H9 (cell line): ENCODE data around the gene FAM228A. TPM values are rescaled to one million over a fixed set of nuclear protein-coding genes. Genes with fewer than 3 reads are reported as not detected.

Experiments
- DNase-seq: peaks from one replicate; pipeline ENCODE4 v3.0.0-alpha.2; 2017
- H2AFZ ChIP-seq: one replicate; pipeline ENCODE4 v1.6.1; 2013; ENCODE audit warnings: mild to moderate bottlenecking, low read length, control low read depth, moderate library complexity
- H2AK5ac ChIP-seq: 2 replicates; pipeline ENCODE4 v1.6.1; 2013; ENCODE audit warnings: low read length, control low read depth, mixed read lengths; ENCODE audit not compliant: insufficient read length
- H2BK120ac ChIP-seq: one replicate; pipeline ENCODE4 v1.6.1; 2013; ENCODE audit warnings: low read depth, mild to moderate bottlenecking, low read length, control low read depth, inconsistent platforms; ENCODE audit not compliant: poor library complexity, severe bottlenecking
- H2BK12ac ChIP-seq: 2 replicates; pipeline ENCODE4 v1.6.1; 2013; ENCODE audit warnings: low read length, control low read depth, mixed read lengths, low read depth; ENCODE audit not compliant: insufficient read length
- H2BK15ac ChIP-seq: 2 replicates; pipeline ENCODE4 v1.6.1; 2013; ENCODE audit warnings: low read depth, low read length, control low read depth
- H2BK20ac ChIP-seq: one replicate; pipeline ENCODE4 v1.6.1; 2013; ENCODE audit warnings: low read depth, mild to moderate bottlenecking, low read length, control low read depth, inconsistent platforms; ENCODE audit not compliant: poor library complexity, severe bottlenecking
- H2BK5ac ChIP-seq: 2 replicates; pipeline ENCODE4 v1.6.1; 2013; ENCODE audit warnings: low read length, control low read depth, mixed read lengths; ENCODE audit not compliant: insufficient read length
- H3K14ac ChIP-seq: 2 replicates; pipeline ENCODE4 v1.6.1; 2013; ENCODE audit warnings: low read length, control low read depth; ENCODE audit not compliant: insufficient read depth
- H3K18ac ChIP-seq: 2 replicates; pipeline ENCODE4 v1.6.1; 2013; ENCODE audit warnings: low read depth, mild to moderate bottlenecking, mixed read lengths, low read length, control low read depth; ENCODE audit not compliant: insufficient read length
- H3K23ac ChIP-seq: 2 replicates; pipeline ENCODE4 v1.6.1; 2013; ENCODE audit warnings: low read length, control low read depth, mixed read lengths, low read depth; ENCODE audit not compliant: insufficient read length
- H3K23me2 ChIP-seq: 2 replicates; pipeline ENCODE4 v1.6.1; 2013; ENCODE audit warnings: low read depth, mild to moderate bottlenecking, mixed read lengths, low read length, control low read depth; ENCODE audit not compliant: insufficient read length, poor library complexity, severe bottlenecking
- H3K27ac ChIP-seq: 2 replicates; pipeline ENCODE4 v1.5.1; 2013; ENCODE audit warnings: low read length, control low read depth, mixed read lengths, low read depth; ENCODE audit not compliant: insufficient read length
- H3K27me3 ChIP-seq: 2 replicates; pipeline ENCODE4 v1.6.1; 2013; ENCODE audit warnings: low read length, control low read depth, inconsistent platforms; ENCODE audit not compliant: insufficient read depth
- H3K4ac ChIP-seq: 2 replicates; pipeline ENCODE4 v1.6.1; 2013; ENCODE audit warnings: low read depth, mild to moderate bottlenecking, control low read depth, inconsistent platforms, low read length, moderate library complexity
- H3K4me1 ChIP-seq: 2 replicates; pipeline ENCODE4 v1.6.1; 2013; ENCODE audit warnings: low read length, control low read depth, inconsistent platforms; ENCODE audit not compliant: insufficient read depth
- H3K4me2 ChIP-seq: 2 replicates; pipeline ENCODE4 v1.6.1; 2013; ENCODE audit warnings: low read length, control low read depth, mixed read lengths; ENCODE audit not compliant: insufficient read length, insufficient read depth
- H3K56ac ChIP-seq: 2 replicates; pipeline ENCODE4 v1.6.1; 2013; ENCODE audit warnings: low read depth, mild to moderate bottlenecking, mixed read lengths, low read length, control low read depth; ENCODE audit not compliant: insufficient read length
- H3K79me1 ChIP-seq: 2 replicates; pipeline ENCODE4 v1.6.1; 2013; ENCODE audit warnings: low read depth, mild to moderate bottlenecking, moderate library complexity, low read length, control low read depth, inconsistent platforms; ENCODE audit not compliant: insufficient read depth, poor library complexity, severe bottlenecking
- H3K79me2 ChIP-seq: 2 replicates; pipeline ENCODE4 v1.6.1; 2013; ENCODE audit warnings: low read length, control low read depth, inconsistent platforms; ENCODE audit not compliant: insufficient read depth
- H3K9ac ChIP-seq: 2 replicates; pipeline ENCODE4 v1.6.1; 2013; ENCODE audit warnings: low read length, control low read depth, mixed read lengths; ENCODE audit not compliant: insufficient read length; ENCODE audit errors: extremely low read depth
- H3K9me3 ChIP-seq: one replicate; pipeline ENCODE4 v1.6.1; 2013; ENCODE audit warnings: low read depth, low read length, inconsistent platforms; ENCODE audit not compliant: control insufficient read depth
- H3T11ph ChIP-seq: one replicate; pipeline ENCODE4 v1.6.1; 2013; ENCODE audit warnings: mild to moderate bottlenecking, low read length, control low read depth, inconsistent platforms
- H4K20me1 ChIP-seq: one replicate; pipeline ENCODE4 v1.6.1; 2013; ENCODE audit not compliant: control insufficient read depth, insufficient read length, insufficient read depth
- H4K5ac ChIP-seq: 2 replicates; pipeline ENCODE4 v1.6.1; 2013; ENCODE audit warnings: low read depth, mild to moderate bottlenecking, mixed read lengths, low read length, control low read depth; ENCODE audit not compliant: insufficient read length
- H4K8ac ChIP-seq: replicated peaks from 2 replicates; pipeline ENCODE4 v1.6.1; 2013; ENCODE audit warnings: low read length, control low read depth, mixed read lengths, low read depth; ENCODE audit not compliant: insufficient read length
- H4K91ac ChIP-seq: 2 replicates; pipeline ENCODE4 v1.6.1; 2013; ENCODE audit warnings: low read depth, mild to moderate bottlenecking, moderate library complexity, mixed read lengths, low read length, control low read depth; ENCODE audit not compliant: insufficient read length
- H3K27ac Mint-ChIP-seq, 3 experiments: 2 replicates in 2 of 3; 3 replicates in 1 of 3; pipeline ENCODE4 v1.8.0; 2020 to 2021; ENCODE audit warnings: mixed read lengths in 3 of 3, mild to moderate bottlenecking in 1 of 3, moderate library complexity in 1 of 3
- H3K27me3 Mint-ChIP-seq: 2 replicates; pipeline ENCODE4 v1.8.0; 2021; ENCODE audit warnings: low read depth, mild to moderate bottlenecking, moderate library complexity, mixed read lengths
- H3K36me3 Mint-ChIP-seq, 3 experiments: 2 replicates in 2 of 3; 3 replicates in 1 of 3; pipeline ENCODE4 v1.8.0; 2020 to 2021; ENCODE audit warnings: low read depth in 3 of 3, mixed read lengths in 3 of 3; ENCODE audit not compliant: insufficient read depth in 1 of 3
- H3K4me1 Mint-ChIP-seq, 2 experiments: 2 replicates each; pipeline ENCODE4 v1.8.0; 2020; ENCODE audit warnings: mixed read lengths in 2 of 2
- H3K4me3 Mint-ChIP-seq, 2 experiments: 2 replicates in 1 of 2; 3 replicates in 1 of 2; pipeline ENCODE4 v1.8.0; 2020 to 2021; ENCODE audit warnings: mild to moderate bottlenecking in 2 of 2, mixed read lengths in 2 of 2, moderate library complexity in 1 of 2
- H3K9me3 Mint-ChIP-seq, 2 experiments: 2 replicates in 1 of 2; 3 replicates in 1 of 2; pipeline ENCODE4 v1.8.0; 2020; ENCODE audit warnings: mild to moderate bottlenecking in 2 of 2, mixed read lengths in 2 of 2, moderate library complexity in 1 of 2
- CTCF ChIP-seq: fragments of 200-600 bp; sonication (generic); conservative IDR thresholded peaks from 3 replicates; pipeline ENCODE4 v1.8.0; 2021; ENCODE audit warnings: antibody characterized with exemption, mild to moderate bottlenecking
- WGBS: extraction: QIAGEN DNeasy Blood & Tissue Kit; methylation state at CpG from one replicate; pipeline ENCODE4 v1.1.7; 2013; ENCODE audit warnings: missing lambda C conversion rate, low lambda C conversion rate, mixed read lengths; ENCODE audit not compliant: insufficient read length; ENCODE audit errors: extremely low coverage; 5-methylcytosine and 5-hydroxymethylcytosine counted together
- total RNA-seq: library from RNA; stranded (reverse); gene quantifications from 2 replicates; pipeline ENCODE4 v1.2.1, GENCODE V29; 2021

Gene FAM228A
- total RNA-seq, 1 experiment from 2014 or later, result not detected

GRCh38 chr2:24239553-24239952, 64.7 kb downstream of the FAM228A start:
- H3K23ac ChIP-seq, result no peak overlapping the region
- no peak overlapping the region for H3T11ph ChIP-seq
- no peaks in the 10 kb centered on the region for H3K79me1 ChIP-seq
- Mint-ChIP-seq H3K27me3 (no peaks in the 10 kb centered on the region), H3K4me1 (peaks cover 2 to 3% of the 10 kb centered on the region in 2 experiments), H3K4me3 (no peak overlapping the region), H3K27ac (no peak overlapping the region), H3K36me3 (no peaks in the 10 kb centered on the region), H3K9me3 (no peaks in the 10 kb centered on the region)
- H3K14ac ChIP-seq, result no peak overlapping the region
- no peak overlapping the region for H2BK20ac ChIP-seq
- no peak overlapping the region for H3K27ac ChIP-seq
- H4K8ac ChIP-seq, result no peak overlapping the region
- no peak overlapping the region for H2AFZ ChIP-seq
- DNase-seq, result no peak
- H3K4me2 ChIP-seq, result no peak overlapping the region
- TF ChIP-seq CTCF, result no peak
- no peak overlapping the region for H4K91ac ChIP-seq
- no peak overlapping the region for H3K4ac ChIP-seq
- H2BK5ac ChIP-seq, result no peak overlapping the region
- no peaks in the 10 kb centered on the region for H3K23me2 ChIP-seq
- no peak overlapping the region for H4K5ac ChIP-seq
- H3K27me3 ChIP-seq, result no peaks in the 10 kb centered on the region
- no peak overlapping the region for H3K18ac ChIP-seq
- no peak overlapping the region for H2BK12ac ChIP-seq
- H3K9ac ChIP-seq, result no peak overlapping the region
- H3K56ac ChIP-seq, result no peak overlapping the region
- no peaks in the 10 kb centered on the region for H3K9me3 ChIP-seq
- H2BK15ac ChIP-seq, result no peak overlapping the region
- no CpG with 5 or more reads among the region's 1 CpG for WGBS
- no peak overlapping the region for H2BK120ac ChIP-seq
- no peaks in the 10 kb centered on the region for H3K79me2 ChIP-seq
- no peak overlapping the region for H2AK5ac ChIP-seq
- no peaks in the 10 kb centered on the region for H4K20me1 ChIP-seq
- no peaks in the 10 kb centered on the region for H3K4me1 ChIP-seq

Other genes with a start within 250 kb of the FAM228A start
- 17.5 and 21.4 TPM in 2 replicates for gene ATAD2B, start 247.9 kb upstream of the FAM228A start, total RNA-seq
- gene UBXN2A, start 234.6 kb upstream of the FAM228A start, total RNA-seq, result 19.7 and 20.0 TPM in 2 replicates
- 0.42 and 1.3 TPM in 2 replicates for gene MFSD2B, start 165.0 kb upstream of the FAM228A start, total RNA-seq
- gene WDCP, start 127.7 kb upstream of the FAM228A start, total RNA-seq, result 36.9 and 40.0 TPM in 2 replicates
- gene FKBP1B, start 125.3 kb upstream of the FAM228A start, total RNA-seq, result 59.7 and 61.6 TPM in 2 replicates
- gene SF3B6, start 98.7 kb upstream of the FAM228A start, total RNA-seq, result 130 and 132 TPM in 2 replicates
- gene TP53I3, start 90.2 kb upstream of the FAM228A start, total RNA-seq, result 45.7 and 48.1 TPM in 2 replicates
- not detected in 2 replicates for gene PFN4, start 51.7 kb upstream of the FAM228A start, total RNA-seq
- 6.5 and 6.7 TPM in 2 replicates for gene FAM228B, start 51.6 kb upstream of the FAM228A start, total RNA-seq
- 17.0 and 17.1 TPM in 2 replicates for gene ITSN2, start 185.5 kb downstream of the FAM228A start, total RNA-seq